Colonic mucosa (tissue), 4 donors: ENCODE measurements around the gene CCDC81. TPM values are rescaled to one million over a fixed set of nuclear protein-coding genes. Genes with fewer than 3 reads are reported as not detected.

ENCODE experiments used
- DNase-seq: peaks from one replicate; pipeline ENCODE4 v3.0.0-alpha.2; 2020
- H3K27ac ChIP-seq: fragments of 200-600 bp; one replicate; pipeline ENCODE4 v1.8.0; 2021
- H3K27me3 ChIP-seq: fragments of 200-600 bp; one replicate; pipeline ENCODE4 v1.8.0; 2021
- H3K36me3 ChIP-seq: fragments of 200-600 bp; one replicate; pipeline ENCODE4 v1.8.0; 2021
- H3K4me1 ChIP-seq: fragments of 200-600 bp; one replicate; pipeline ENCODE4 v1.8.0; 2021; ENCODE audit warnings: mild to moderate bottlenecking
- H3K4me3 ChIP-seq: fragments of 200-600 bp; one replicate; pipeline ENCODE4 v1.8.0; 2021
- H3K9ac ChIP-seq, 2 donors: one replicate each; pipeline ENCODE4 v1.7.0; 2013; ENCODE audit warnings: control low read depth in 2 of 2, low read depth in 2 of 2, low read length in 2 of 2
- H3K9me3 ChIP-seq: fragments of 200-600 bp; one replicate; pipeline ENCODE4 v1.8.0; 2021
- CTCF ChIP-seq: fragments of 200-600 bp; IDR thresholded peaks from one replicate; pipeline ENCODE4 v1.8.0; 2022; ENCODE audit warnings: antibody characterized with exemption, mild to moderate bottlenecking
- intact Hi-C: fragments of 100-400 bp; cut with DNase I; formaldehyde crosslinking; loops from one replicate; pipeline ENCODE4 v1.14.1; 2022
- total RNA-seq, 2 donors: library from RNA; stranded (reverse); fragmentation: NEBNext Ultra II Directional in 1 of 2; extraction: Animal tissue kit (Norgen Biotek cat#: 25700) in 1 of 2; gene quantifications; one replicate each; pipeline ENCODE4 v1.2.1, GENCODE V29; 2021
- donor health status: healthy.
- donor health status: DM: no; HTN: no; CAD: no.
- donor health status: DM: no; HTN: no; CAD: no.

Gene CCDC81
- total RNA-seq, 2 donors from 2014 or later, result 0.32 to 0.53 TPM

GRCh38 chr11:86449993-86450629 is 75.4 kb downstream of the CCDC81 start:
- no peak for TF ChIP-seq CTCF
- Histone ChIP-seq H3K27me3 (no peaks in the 10 kb centered on the region), H3K36me3 (no peaks in the 10 kb centered on the region), H3K9ac (no peak overlapping the region), H3K4me3 (no peak overlapping the region), H3K9me3 (no peaks in the 10 kb centered on the region), H3K4me1 (no peaks in the 10 kb centered on the region), H3K27ac (no peak overlapping the region)
- intact Hi-C loops, result no loop called here
- DNase-seq, result no peak

GRCh38 chr11:86453290-86454030 is 78.8 kb downstream of the CCDC81 start:
- H3K27ac ChIP-seq, result no peak overlapping the region
- no peak for DNase-seq
- H3K4me3 ChIP-seq, result no peak overlapping the region
- no peaks in the 10 kb centered on the region for H3K4me1 ChIP-seq
- intact Hi-C loops, result loop anchor here (2.0 kb wide), 1 partner anchor 369 kb away; no protein-coding TSS in a partner anchor
- TF ChIP-seq CTCF, result no peak
- H3K27me3 ChIP-seq, result no peaks in the 10 kb centered on the region
- H3K9me3 ChIP-seq, result no peaks in the 10 kb centered on the region
- H3K9ac ChIP-seq, result no peak overlapping the region
- no peaks in the 10 kb centered on the region for H3K36me3 ChIP-seq

- no peaks in the 10 kb centered on the region for H3K9me3 ChIP-seq
- H3K27ac ChIP-seq, result no peak overlapping the region
- no peaks in the 10 kb centered on the region for H3K27me3 ChIP-seq
- intact Hi-C loops, result loop anchor here (2.0 to 5.0 kb wide), 3 partner anchors 151 to 360 kb away; partner anchors contain the start of gene PRSS23
- H3K36me3 ChIP-seq, result no peaks in the 10 kb centered on the region
- DNase-seq, result peak; percentile 89
- no peak overlapping the region for H3K9ac ChIP-seq
- no peaks in the 10 kb centered on the region for H3K4me1 ChIP-seq
- H3K4me3 ChIP-seq, result no peak overlapping the region
- peak; percentile 89 for TF ChIP-seq CTCF
Observed at GRCh38 chr11:86456075-86456939, 81.6 kb downstream of the CCDC81 start.

- DNase-seq, result no peak
- Histone ChIP-seq H3K4me3 (no peak overlapping the region), H3K9me3 (no peaks in the 10 kb centered on the region), H3K36me3 (no peaks in the 10 kb centered on the region), H3K4me1 (no peaks in the 10 kb centered on the region), H3K27me3 (no peaks in the 10 kb centered on the region), H3K27ac (no peak overlapping the region), H3K9ac (no peak overlapping the region)
- intact Hi-C loops, result loop anchor here (5.0 kb wide), 2 partner anchors 149 to 344 kb away; partner anchors contain the start of gene PRSS23
- TF ChIP-seq CTCF, result no peak
Observed at GRCh38 chr11:86458294-86459001, 83.8 kb downstream of the CCDC81 start.

GRCh38 chr11:86459002-86459385 is 84.3 kb downstream of the CCDC81 start:
- no peak for DNase-seq
- intact Hi-C loops, result loop anchor here (5.0 kb wide), 2 partner anchors 148 to 343 kb away; partner anchors contain the start of gene PRSS23
- H3K9me3 ChIP-seq, result no peaks in the 10 kb centered on the region
- no peak overlapping the region for H3K27ac ChIP-seq
- H3K27me3 ChIP-seq, result no peaks in the 10 kb centered on the region
- H3K36me3 ChIP-seq, result no peaks in the 10 kb centered on the region
- H3K4me3 ChIP-seq, result no peak overlapping the region
- no peak overlapping the region for H3K9ac ChIP-seq
- no peak for TF ChIP-seq CTCF
- H3K4me1 ChIP-seq, result no peaks in the 10 kb centered on the region
